Heart right ventricle (tissue), 16 donors: ENCODE measurements around the gene VPS37C. TPM values are rescaled to one million over a fixed set of nuclear protein-coding genes. Genes with fewer than 3 reads are reported as not detected.

Experiments
- ATAC-seq, 8 donors: fragments of 200-7000 bp; cut with Tn5 transposase; one replicate each; pipeline ENCODE4 v1.9.1; 2020; ENCODE audit warnings: mild to moderate bottlenecking in 8 of 8, moderate library complexity in 8 of 8, moderate number of reproducible peaks in 1 of 8
- DNase-seq, 2 donors: peaks; one replicate each; pipeline ENCODE4 v3.0.0-alpha.2; 2020
- H3K27ac ChIP-seq, 10 donors: fragments of 200-600 bp; sonication (generic) in 2 of 10; one replicate each; pipeline versions ENCODE4 v1.5.0 to v1.8.0; 2020 to 2022; ENCODE audit warnings: mild to moderate bottlenecking in 3 of 10
- H3K27me3 ChIP-seq, 7 donors: fragments of 200-600 bp; one replicate each; pipeline ENCODE4 v1.8.0; 2021 to 2022; ENCODE audit warnings: mild to moderate bottlenecking in 2 of 7
- H3K36me3 ChIP-seq, 9 donors: fragments of 200-600 bp; sonication (generic) in 1 of 9; one replicate each; pipeline versions ENCODE4 v1.5.0 to v1.8.0; 2020 to 2022; ENCODE audit warnings: mild to moderate bottlenecking in 2 of 9
- H3K4me1 ChIP-seq, 9 donors: fragments of 200-600 bp; sonication (generic) in 1 of 9; one replicate each; pipeline versions ENCODE4 v1.5.0 to v1.8.0; 2020 to 2022; ENCODE audit warnings: mild to moderate bottlenecking in 4 of 9
- H3K4me3 ChIP-seq, 10 donors: fragments of 200-600 bp; sonication (generic) in 2 of 10; one replicate each; pipeline versions ENCODE4 v1.5.0 to v1.8.0; 2020 to 2022; ENCODE audit warnings: mild to moderate bottlenecking in 7 of 10, moderate library complexity in 2 of 10
- H3K9me3 ChIP-seq, 11 donors: fragments of 200-600 bp in 10 of 11; sonication (generic) in 2 of 11; one replicate each; pipeline versions ENCODE4 v1.5.0 to v1.8.0; 2013 to 2022; ENCODE audit warnings: mild to moderate bottlenecking in 2 of 11, control low read depth in 1 of 11, moderate library complexity in 1 of 11
- WGBS, 2 donors: extraction: QIAGEN DNeasy Blood & Tissue Kit; methylation state at CpG; one replicate each; pipeline ENCODE4 v1.1.7; 2013; ENCODE audit warnings: inconsistent platforms in 1 of 2; 5-methylcytosine and 5-hydroxymethylcytosine counted together
- intact Hi-C, 10 donors: fragments of 100-400 bp; cut with DNase I; formaldehyde crosslinking; loops; one replicate each; pipeline versions ENCODE4 v1.11.1 to v1.14.2; 2022
- polyA plus RNA-seq, 2 donors: library from polyadenylated mRNA; stranded (reverse); fragments of 200-250 nt; gene quantifications; one replicate each; pipeline ENCODE4 v1.2.3, GENCODE V29; 2013
- total RNA-seq, 10 donors: library from RNA; stranded (reverse); fragmentation: NEBNext Ultra II Directional in 3 of 10; extraction: Animal tissue kit (Norgen Biotek cat#: 25700) in 3 of 10; gene quantifications; one replicate each; pipeline versions ENCODE4 v1.2.1 to v1.2.4, GENCODE V29; 2021 to 2023
- TF ChIP-seq, protein P1 (sequence below), 9 donors: fragments of 200-600 bp; sonication (generic) in 2 of 9; IDR thresholded peaks; one replicate each; pipeline versions ENCODE4 v1.5.0 to v1.8.0; 2021 to 2022; ENCODE audit warnings: antibody characterized with exemption in 9 of 9, mild to moderate bottlenecking in 5 of 9, moderate library complexity in 1 of 9
- donor health status: Arrhythmogenic right ventricular cardiomyopathy.
- donor health status: ischemic (EF 13 %, LVEDD 7.1; RV severe dilation, severe dysfunction).
- donor health status: healthy with polysubstance abuse.
- donor health status: DM: no; HTN: yes; CAD: no.
- donor health status: DM: no; HTN: no; CAD: no.
- donor health status: ischemic (EF 25% LVEDD 6.9; RV normal size, moderate dysfunction).
- donor health status: ischemic (EF 25% LVEDD 5.7; RV mildly dilated, moderate dysfunction).
- donor health status: healthy.
- donor health status: DM: yes; HTN: yes; CAD: no.
- donor health status: Ischemic cardiomyopathy.
- donor health status: ischemic (EF 35%, LVEDD 5.7; RV mildly dilated, moderate dysfunction).
- donor health status: nonischemic (EF 11% LVEDD 7.7; RV severe dilation, severe dysfunction).
- donor health status: DM: yes; HTN: yes; CAD: no.
- donor health status: PGD.
- donor health status: ischemic (EF 29% LVEDD 5.4; RV normal size, mild dysfunction).
- donor health status: nonischemic (EF 23%, LVEDD 6.1; RV moderate dilation, normal function).

VPS37C gene
- total and polyA plus RNA-seq, 12 donors, result 7.7 to 21.8 (median 15.5) TPM

DNA sequence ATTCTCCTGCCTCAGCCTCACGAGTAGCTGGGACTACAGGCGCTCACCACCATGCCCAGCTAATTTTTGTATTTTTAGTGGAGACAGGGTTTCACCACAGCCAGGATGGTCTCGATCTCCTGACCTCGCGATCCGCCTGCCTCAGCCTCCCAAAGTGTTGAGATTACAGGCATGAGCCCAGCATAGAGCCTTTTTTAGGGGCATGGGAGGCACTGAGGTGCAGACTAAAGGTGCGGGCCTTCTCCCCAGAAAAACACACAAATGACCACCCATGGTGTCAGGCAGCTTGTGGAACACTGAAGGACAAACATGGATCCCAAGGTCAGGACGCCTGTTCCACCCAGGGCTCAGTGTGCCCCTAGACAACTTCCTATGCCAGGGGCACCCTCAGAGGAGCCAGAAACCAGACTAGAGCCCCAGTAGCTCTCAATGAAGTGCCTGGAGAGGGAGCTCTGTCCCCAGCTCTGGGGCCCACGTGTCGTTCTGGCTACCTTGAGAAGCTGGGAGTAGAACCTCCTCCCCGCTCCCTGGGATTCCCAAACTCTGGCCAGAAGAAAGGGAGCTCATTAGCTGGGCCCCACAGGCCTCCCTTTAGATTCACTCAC lies 80.1 kb downstream of the VPS37C start:
- peaks cover 0 to 20% (median 0%) of the 10 kb centered on the region in 7 donors for H3K27me3 ChIP-seq
- peak overlapping the region in 1 of 10 donors; percentile 78 for H3K27ac ChIP-seq

DNA sequence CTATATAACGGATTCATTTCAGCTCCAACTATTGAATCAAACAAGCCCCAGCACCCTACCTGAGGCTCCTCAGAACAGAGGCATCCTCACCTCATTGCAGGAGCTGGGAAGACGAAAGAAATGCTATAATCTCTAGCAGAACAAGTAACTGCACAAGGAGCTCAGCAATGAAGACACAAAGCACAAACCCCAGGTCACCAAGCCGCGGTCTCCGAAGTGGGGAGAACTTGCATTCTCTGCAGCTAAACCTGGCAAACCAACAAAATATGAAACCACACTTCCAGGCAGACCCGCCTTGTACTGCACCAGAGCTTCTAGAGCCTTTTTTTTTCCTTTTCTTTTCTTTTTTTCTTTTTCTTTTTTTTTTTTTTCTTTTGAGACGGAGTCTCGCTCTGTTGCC lies 80.7 kb downstream of the VPS37C start:
- H3K36me3 ChIP-seq, result no peaks in the 10 kb centered on the region
- peaks cover 0 to 20% (median 0%) of the 10 kb centered on the region in 7 donors for H3K27me3 ChIP-seq
- TF ChIP-seq, protein P1, sequence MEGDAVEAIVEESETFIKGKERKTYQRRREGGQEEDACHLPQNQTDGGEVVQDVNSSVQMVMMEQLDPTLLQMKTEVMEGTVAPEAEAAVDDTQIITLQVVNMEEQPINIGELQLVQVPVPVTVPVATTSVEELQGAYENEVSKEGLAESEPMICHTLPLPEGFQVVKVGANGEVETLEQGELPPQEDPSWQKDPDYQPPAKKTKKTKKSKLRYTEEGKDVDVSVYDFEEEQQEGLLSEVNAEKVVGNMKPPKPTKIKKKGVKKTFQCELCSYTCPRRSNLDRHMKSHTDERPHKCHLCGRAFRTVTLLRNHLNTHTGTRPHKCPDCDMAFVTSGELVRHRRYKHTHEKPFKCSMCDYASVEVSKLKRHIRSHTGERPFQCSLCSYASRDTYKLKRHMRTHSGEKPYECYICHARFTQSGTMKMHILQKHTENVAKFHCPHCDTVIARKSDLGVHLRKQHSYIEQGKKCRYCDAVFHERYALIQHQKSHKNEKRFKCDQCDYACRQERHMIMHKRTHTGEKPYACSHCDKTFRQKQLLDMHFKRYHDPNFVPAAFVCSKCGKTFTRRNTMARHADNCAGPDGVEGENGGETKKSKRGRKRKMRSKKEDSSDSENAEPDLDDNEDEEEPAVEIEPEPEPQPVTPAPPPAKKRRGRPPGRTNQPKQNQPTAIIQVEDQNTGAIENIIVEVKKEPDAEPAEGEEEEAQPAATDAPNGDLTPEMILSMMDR (IDR thresholded peaks at IDR 0.05), result no peak
- peaks cover 0 to 16% (median 0%) of the 10 kb centered on the region in 9 donors for H3K4me1 ChIP-seq
- WGBS, 2 donors, result 91 to 93% methylated on average over 8 of the region's 8 CpGs
- no peaks in the 10 kb centered on the region for H3K9me3 ChIP-seq
- ATAC-seq (no peak), DNase-seq (no peak)
- intact Hi-C loops, result no loop called here
- no peak overlapping the region for H3K4me3 ChIP-seq
- peak overlapping the region in 1 of 10 donors; percentile 50 for H3K27ac ChIP-seq

More for the DNA sequence above, 80.1 kb downstream of the VPS37C start:
- H3K36me3 ChIP-seq, result no peaks in the 10 kb centered on the region
- ATAC-seq, result no peak
- no peak for DNase-seq
- 88% methylated on average over 11 of the region's 11 CpGs for WGBS, 2 donors
- intact Hi-C loops, result no loop called here
- TF ChIP-seq, protein P1 (IDR thresholded peaks at IDR 0.05), result no peak
- peaks cover 0 to 11% (median 0%) of the 10 kb centered on the region in 9 donors for H3K4me1 ChIP-seq
- H3K4me3 ChIP-seq, result no peak overlapping the region
- H3K9me3 ChIP-seq, result no peaks in the 10 kb centered on the region

Other genes starting within 250 kb of the VPS37C start
- 100 to 1,000 TPM in 2 of 10 donors, 10 to 100 TPM in 8; 78.6 to 115 (median 92.7) TPM for gene TMEM109, start 247.3 kb downstream of the VPS37C start, total RNA-seq
- 100 to 1,000 TPM in 1 of 2 donors, 10 to 100 TPM in 1; 53.3 to 121 TPM for gene TMEM109, start 247.3 kb downstream of the VPS37C start, polyA plus RNA-seq
- gene TMEM132A, start 237.0 kb downstream of the VPS37C start, total RNA-seq, result 10 to 100 TPM in 2 of 10 donors, 1 to 10 TPM in 8; 3.7 to 12.9 (median 6.5) TPM
- gene TMEM132A, start 237.0 kb downstream of the VPS37C start, polyA plus RNA-seq, result 10 to 100 TPM; 10.0 to 16.4 TPM
- gene SLC15A3, start 209.2 kb downstream of the VPS37C start, total RNA-seq, result 10 to 100 TPM in 9 of 10 donors, 1 to 10 TPM in 1; 9.5 to 52.4 (median 18.5) TPM
- gene SLC15A3, start 209.2 kb downstream of the VPS37C start, polyA plus RNA-seq, result 10 to 100 TPM; 21.3 to 36.9 TPM
- gene CD6, start 189.7 kb downstream of the VPS37C start, total RNA-seq, result 1 to 10 TPM in 2 of 10 donors, under 1 TPM in 7, not detected in 1; 0.17 to 4.5 (median 0.46) TPM
- gene CD6, start 189.7 kb downstream of the VPS37C start, polyA plus RNA-seq, result under 1 TPM; 0.07 to 0.12 TPM
- 1 to 10 TPM in 1 of 10 donors, under 1 TPM in 6, not detected in 3; 0.07 to 5.7 (median 0.38) TPM for gene CD5, start 58.9 kb downstream of the VPS37C start, total RNA-seq
- under 1 TPM in 1 of 2 donors, not detected in 1; 0.12 TPM for gene CD5, start 58.9 kb downstream of the VPS37C start, polyA plus RNA-seq
- gene PGA3, start 42.1 kb upstream of the VPS37C start, total RNA-seq, result under 1 TPM in 4 of 10 donors, not detected in 6; 0.18 to 0.92 (median 0.45) TPM
- 1 to 10 TPM; 1.0 to 3.4 TPM for gene PGA3, start 42.1 kb upstream of the VPS37C start, polyA plus RNA-seq
- gene PGA4, start 60.9 kb upstream of the VPS37C start, total RNA-seq, result 1 to 10 TPM in 2 of 10 donors, under 1 TPM in 1, not detected in 7; 0.76 to 2.6 (median 2.6) TPM
- 1 to 10 TPM in 1 of 2 donors, not detected in 1; 1.7 TPM for gene PGA4, start 60.9 kb upstream of the VPS37C start, polyA plus RNA-seq
- gene PGA5, start 79.7 kb upstream of the VPS37C start, total RNA-seq, result under 1 TPM in 4 of 10 donors, not detected in 6; 0.30 to 0.93 (median 0.60) TPM
- gene PGA5, start 79.7 kb upstream of the VPS37C start, polyA plus RNA-seq, result under 1 TPM; 0.14 to 0.66 TPM
- gene VWCE, start 133.9 kb upstream of the VPS37C start, total RNA-seq, result 1 to 10 TPM in 4 of 10 donors, under 1 TPM in 6; 0.47 to 2.2 (median 0.89) TPM
- 1 to 10 TPM in 1 of 2 donors, under 1 TPM in 1; 0.42 to 1.2 TPM for gene VWCE, start 133.9 kb upstream of the VPS37C start, polyA plus RNA-seq
- 100 to 1,000 TPM; 101 to 147 (median 129) TPM for gene DDB1, start 171.7 kb upstream of the VPS37C start, total RNA-seq
- gene DDB1, start 171.7 kb upstream of the VPS37C start, polyA plus RNA-seq, result 100 to 1,000 TPM in 1 of 2 donors, 10 to 100 TPM in 1; 59.0 to 147 TPM
- 10 to 100 TPM; 13.9 to 26.1 (median 20.9) TPM for gene TKFC, start 171.8 kb upstream of the VPS37C start, total RNA-seq
- gene TKFC, start 171.8 kb upstream of the VPS37C start, polyA plus RNA-seq, result 10 to 100 TPM; 11.8 to 12.1 TPM
- gene CYB561A3, start 200.5 kb upstream of the VPS37C start, total RNA-seq, result 10 to 100 TPM in 5 of 10 donors, 1 to 10 TPM in 5; 6.0 to 18.6 (median 9.7) TPM
- 10 to 100 TPM; 10.5 to 11.8 TPM for gene CYB561A3, start 200.5 kb upstream of the VPS37C start, polyA plus RNA-seq
- gene TMEM138, start 200.9 kb upstream of the VPS37C start, total RNA-seq, result 10 to 100 TPM; 14.4 to 25.9 (median 17.6) TPM
- 10 to 100 TPM; 28.0 to 35.3 TPM for gene TMEM138, start 200.9 kb upstream of the VPS37C start, polyA plus RNA-seq
- 1 to 10 TPM; 2.9 to 6.8 (median 4.1) TPM for gene TMEM216, start 231.2 kb upstream of the VPS37C start, total RNA-seq
- 1 to 10 TPM; 6.3 to 8.3 TPM for gene TMEM216, start 231.2 kb upstream of the VPS37C start, polyA plus RNA-seq